ENCODE results near the gene TAAR2. TPM values are rescaled to one million over a fixed set of nuclear protein-coding genes. Genes with fewer than 3 reads are reported as not detected.
A peak's percentile ranks its signal among the peaks of the same experiment; 100 is the strongest.

The TAAR2 gene
- total RNA-seq, 1 donor from 2014 or later = not detected

GRCh38 chr6:132596201-132596600 is 27.9 kb downstream of the TAAR2 start:
- H3K27me3 ChIP-seq (ENCODE audit: low read depth) = no peaks in the 10 kb centered on the region
- no peak overlapping the region for H3K27ac ChIP-seq
- intact Hi-C loops (cut with DNase I) = no loop called here
- no peaks in the 10 kb centered on the region for H3K9me3 ChIP-seq
- DNase-seq = no peak
- H3K4me1 ChIP-seq = no peaks in the 10 kb centered on the region
- TF ChIP-seq, protein P1, sequence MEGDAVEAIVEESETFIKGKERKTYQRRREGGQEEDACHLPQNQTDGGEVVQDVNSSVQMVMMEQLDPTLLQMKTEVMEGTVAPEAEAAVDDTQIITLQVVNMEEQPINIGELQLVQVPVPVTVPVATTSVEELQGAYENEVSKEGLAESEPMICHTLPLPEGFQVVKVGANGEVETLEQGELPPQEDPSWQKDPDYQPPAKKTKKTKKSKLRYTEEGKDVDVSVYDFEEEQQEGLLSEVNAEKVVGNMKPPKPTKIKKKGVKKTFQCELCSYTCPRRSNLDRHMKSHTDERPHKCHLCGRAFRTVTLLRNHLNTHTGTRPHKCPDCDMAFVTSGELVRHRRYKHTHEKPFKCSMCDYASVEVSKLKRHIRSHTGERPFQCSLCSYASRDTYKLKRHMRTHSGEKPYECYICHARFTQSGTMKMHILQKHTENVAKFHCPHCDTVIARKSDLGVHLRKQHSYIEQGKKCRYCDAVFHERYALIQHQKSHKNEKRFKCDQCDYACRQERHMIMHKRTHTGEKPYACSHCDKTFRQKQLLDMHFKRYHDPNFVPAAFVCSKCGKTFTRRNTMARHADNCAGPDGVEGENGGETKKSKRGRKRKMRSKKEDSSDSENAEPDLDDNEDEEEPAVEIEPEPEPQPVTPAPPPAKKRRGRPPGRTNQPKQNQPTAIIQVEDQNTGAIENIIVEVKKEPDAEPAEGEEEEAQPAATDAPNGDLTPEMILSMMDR (IDR thresholded peaks at IDR 0.05) = no peak
- H3K4me3 ChIP-seq = no peak overlapping the region
- ATAC-seq = no peak
- no peaks in the 10 kb centered on the region for H3K36me3 ChIP-seq

DNA sequence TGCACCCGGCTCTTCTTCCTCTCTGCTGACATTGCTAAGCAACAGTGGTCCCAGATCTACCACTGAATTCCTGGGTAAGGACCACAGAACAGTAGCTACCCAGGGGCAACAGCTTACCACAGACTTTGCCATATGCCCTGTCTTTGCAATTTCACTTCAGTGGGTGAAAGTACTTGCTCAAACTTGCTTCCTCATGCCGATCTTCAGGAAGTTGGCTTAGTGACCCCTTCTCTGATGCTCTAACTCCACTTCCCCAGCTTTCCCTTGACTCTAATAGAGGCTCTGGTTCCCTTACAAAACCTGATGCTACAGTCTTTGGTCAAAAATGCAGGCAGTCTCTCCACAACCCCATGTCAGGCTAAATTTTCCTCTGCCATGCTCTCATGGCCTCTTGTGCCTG is 31.2 kb downstream of the TAAR2 start:
- ATAC-seq = peak; percentile 46 to 63
- intact Hi-C loops (cut with DNase I) = no loop called here

GRCh38 chr6:132590362-132590761 is 33.7 kb downstream of the TAAR2 start:
- Histone ChIP-seq H3K9me3 (no peaks in the 10 kb centered on the region), H3K4me3 (no peak overlapping the region), H3K36me3 (no peaks in the 10 kb centered on the region), H3K27me3 (ENCODE audit: low read depth) (no peaks in the 10 kb centered on the region), H3K27ac (no peak overlapping the region), H3K4me1 (no peaks in the 10 kb centered on the region)
- intact Hi-C loops (cut with DNase I) = no loop called here
- TF ChIP-seq, protein P1 (IDR thresholded peaks at IDR 0.05) = no peak
- no peak for DNase-seq
- no peak for ATAC-seq

More for the DNA sequence above, 31.2 kb downstream of the TAAR2 start:
- no peaks in the 10 kb centered on the region for H3K4me1 ChIP-seq
- TF ChIP-seq, protein P1 (IDR thresholded peaks at IDR 0.05) = no peak
- no peaks in the 10 kb centered on the region for H3K36me3 ChIP-seq
- H3K9me3 ChIP-seq = no peaks in the 10 kb centered on the region
- DNase-seq = no peak
- no peaks in the 10 kb centered on the region for H3K27me3 ChIP-seq (ENCODE audit: low read depth)
- H3K27ac ChIP-seq = no peak overlapping the region
- H3K4me3 ChIP-seq = no peak overlapping the region

DNA sequence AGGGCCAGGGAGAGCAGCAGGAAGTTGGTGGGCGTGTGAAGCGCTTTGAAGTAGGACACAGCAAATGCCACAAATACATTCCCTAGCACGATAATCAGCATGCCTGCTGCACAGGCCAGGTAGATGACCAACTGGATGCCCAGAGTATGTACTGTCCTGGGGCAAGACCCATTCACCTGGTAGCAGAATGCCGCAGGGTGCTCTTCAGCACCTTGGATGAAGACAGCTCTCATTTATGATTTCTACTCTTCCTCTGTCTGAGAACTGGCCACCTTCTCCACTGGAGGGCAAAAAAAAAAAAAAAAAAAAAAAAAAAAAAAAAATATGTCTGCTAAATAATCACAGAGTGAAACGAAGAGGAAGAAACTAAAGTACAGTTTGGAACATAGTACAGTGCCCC is 34.6 kb downstream of the TAAR2 start, which contains the start of gene TAAR5:
Gene TAAR5 (minus strand): TSS at position 288 of the 400 bp plus-strand sequence. CDS start 55 bp downstream, at position 233.
- DNase-seq (no peak), ATAC-seq (no peak)
- Histone ChIP-seq H3K27ac (no peak within 1 kb of the TSS), H3K36me3 (no peaks in the 10 kb centered on the region), H3K9me3 (no peaks in the 10 kb centered on the region), H3K4me1 (no peaks in the 10 kb centered on the region), H3K27me3 (ENCODE audit: low read depth) (no peaks in the 10 kb centered on the region), H3K4me3 (no peak within 1 kb of the TSS)
- intact Hi-C loops (cut with DNase I) = no loop called here
- TF ChIP-seq, protein P1 (IDR thresholded peaks at IDR 0.05) = no peak

DNA sequence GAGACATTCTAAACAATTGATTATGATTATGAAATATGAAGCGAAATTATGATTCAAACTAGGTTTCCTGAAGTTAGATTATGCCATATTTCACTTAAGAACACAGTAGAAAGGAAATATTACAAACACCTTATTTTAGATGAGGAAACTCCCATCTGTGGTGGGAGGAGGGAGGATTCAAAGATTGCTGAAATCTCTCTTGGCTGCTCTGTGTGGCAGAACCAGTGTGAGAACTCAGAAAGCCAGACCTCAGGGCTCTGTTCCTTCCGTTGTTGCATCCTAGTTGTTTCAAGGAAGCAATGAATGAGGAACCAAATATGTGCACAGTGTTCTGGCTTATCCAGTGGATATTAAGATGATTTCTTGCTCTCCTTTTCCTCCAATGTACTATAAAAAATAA is 36.7 kb downstream of the TAAR2 start:
- DNase-seq (no peak), ATAC-seq (peak; percentile 60 to 78)
- H3K36me3 ChIP-seq = no peaks in the 10 kb centered on the region
- intact Hi-C loops (cut with DNase I) = no loop called here
- H3K4me3 ChIP-seq = no peak overlapping the region
- no peaks in the 10 kb centered on the region for H3K4me1 ChIP-seq
- H3K9me3 ChIP-seq = no peaks in the 10 kb centered on the region
- TF ChIP-seq, protein P1 (IDR thresholded peaks at IDR 0.05) = no peak
- H3K27me3 ChIP-seq (ENCODE audit: low read depth) = no peaks in the 10 kb centered on the region
- H3K27ac ChIP-seq = no peak overlapping the region

- TF ChIP-seq, protein P1 (IDR thresholded peaks at IDR 0.05) = no peak
- H3K4me1 ChIP-seq = no peaks in the 10 kb centered on the region
- no peak overlapping the region for H3K27ac ChIP-seq
- intact Hi-C loops (cut with DNase I) = no loop called here
- DNase-seq (no peak), ATAC-seq (no peak)
- H3K4me3 ChIP-seq = no peak overlapping the region
- no peaks in the 10 kb centered on the region for H3K27me3 ChIP-seq (ENCODE audit: low read depth)
- no peaks in the 10 kb centered on the region for H3K36me3 ChIP-seq
- H3K9me3 ChIP-seq = no peaks in the 10 kb centered on the region
Observed at GRCh38 chr6:132584698-132585097, 39.4 kb downstream of the TAAR2 start.

Measured in lower lobe of right lung (tissue), 2 donors.